H1 (cell line): ENCODE measurements around the gene TAP2. TPM values are rescaled to one million over a fixed set of nuclear protein-coding genes. Genes with fewer than 3 reads are reported as not detected.

Experiments
- CTCF ChIA-PET: fragments of 300-600 bp; sonication (Branson Sonifier 250); formaldehyde crosslinking; loops from one replicate; lab custom pipeline; 2021; ENCODE audit not compliant: partially characterized antibody; lab: Charles Lee
- POLR2A ChIA-PET: fragments of 300-600 bp; sonication (Branson Sonifier 250); formaldehyde crosslinking; loops from one replicate; lab custom pipeline; 2021; ENCODE audit warnings: inconsistent platforms; ENCODE audit not compliant: partially characterized antibody; lab: Charles Lee
- DNase-seq, 2 experiments: peaks; one replicate each; pipeline versions ENCODE4 v3.0.0 to v3.0.0-alpha.2; 2010 to 2022; ENCODE audit warnings: low spot score in 2 of 2, low read depth in 1 of 2, mixed read lengths in 1 of 2
- FAIRE-seq: peaks from 2 replicates; lab custom pipeline; 2011; peaks lifted over from hg19 to GRCh38; lab: Jason Lieb, UNC
- H2AFZ ChIP-seq: 2 replicates; pipeline ENCODE4 v1.8.1; 2012; ENCODE audit warnings: low read length, inconsistent platforms
- H2AK5ac ChIP-seq: 2 replicates; pipeline ENCODE4 v1.6.1; 2013; ENCODE audit warnings: low read depth, low read length
- H2BK120ac ChIP-seq: replicated peaks from 2 replicates; pipeline ENCODE3; 2013; ENCODE audit warnings: low read depth, low read length, inconsistent platforms
- H2BK12ac ChIP-seq: 2 replicates; pipeline ENCODE4 v1.6.1; 2013; ENCODE audit warnings: low read depth, low read length
- H2BK15ac ChIP-seq: 2 replicates; pipeline ENCODE4 v1.6.1; 2013; ENCODE audit warnings: low read length
- H2BK20ac ChIP-seq: 2 replicates; pipeline ENCODE4 v1.6.1; 2013; ENCODE audit warnings: low read length
- H2BK5ac ChIP-seq: 2 replicates; pipeline ENCODE4 v1.6.1; 2013; ENCODE audit warnings: low read depth, low read length
- H3K14ac ChIP-seq: 2 replicates; pipeline ENCODE4 v1.6.1; 2013; ENCODE audit warnings: inconsistent platforms; ENCODE audit not compliant: insufficient read length
- H3K18ac ChIP-seq: 2 replicates; pipeline ENCODE4 v1.6.1; 2013; ENCODE audit warnings: low read length; ENCODE audit errors: extremely low read depth
- H3K23ac ChIP-seq: 2 replicates; pipeline ENCODE4 v1.6.1; 2013; ENCODE audit warnings: inconsistent platforms; ENCODE audit not compliant: insufficient read length
- H3K23me2 ChIP-seq: 2 replicates; pipeline ENCODE4 v1.6.1; 2013; ENCODE audit warnings: low read depth, low read length
- H3K27ac ChIP-seq: 2 replicates; pipeline ENCODE4 v1.6.1; 2011; ENCODE audit warnings: low read depth, low read length, inconsistent platforms
- H3K27me3 ChIP-seq, 4 experiments: replicated peaks in 1 of 4; 1 replicate in 1 of 4; 2 replicates in 3 of 4; pipeline versions ENCODE4 v1.6.1 to v1.8.1; 2011 to 2013; ENCODE audit warnings: low read length in 3 of 4, mild to moderate bottlenecking in 3 of 4, inconsistent platforms in 2 of 4, mixed read lengths in 2 of 4, moderate library complexity in 1 of 4; ENCODE audit not compliant: control insufficient read depth in 3 of 4, insufficient read depth in 3 of 4; ENCODE audit errors: extremely low read depth in 1 of 4
- H3K36me3 ChIP-seq, 4 experiments: 2 replicates each; pipeline versions ENCODE4 v1.6.1 to v1.8.1; 2011 to 2013; ENCODE audit warnings: mild to moderate bottlenecking in 4 of 4, low read length in 3 of 4, moderate library complexity in 2 of 4, control low read depth in 1 of 4, inconsistent platforms in 1 of 4; ENCODE audit not compliant: insufficient read depth in 4 of 4, control insufficient read depth in 2 of 4
- H3K4ac ChIP-seq: replicated peaks from 2 replicates; pipeline ENCODE3; 2013; ENCODE audit warnings: low read length, low read depth, mixed read lengths, inconsistent platforms; ENCODE audit not compliant: insufficient read length
- H3K4me1 ChIP-seq, 4 experiments: replicated peaks in 1 of 4; 1 replicate in 1 of 4; 2 replicates in 3 of 4; pipeline versions ENCODE4 v1.6.1 to v1.8.1; 2011 to 2013; ENCODE audit warnings: low read length in 3 of 4, inconsistent platforms in 2 of 4, mixed read lengths in 1 of 4; ENCODE audit not compliant: insufficient read depth in 4 of 4, control insufficient read depth in 3 of 4
- H3K4me2 ChIP-seq, 2 experiments: 2 replicates each; pipeline versions ENCODE4 v1.6.1 to v1.8.1; 2011 to 2013; ENCODE audit warnings: low read depth in 2 of 2, low read length in 2 of 2, control low read depth in 1 of 2, inconsistent platforms in 1 of 2, mild to moderate bottlenecking in 1 of 2; ENCODE audit not compliant: insufficient read depth in 1 of 2
- H3K4me3 ChIP-seq, 4 experiments: fragments of 200-600, 300-600 bp in 1 of 4; sonication (generic), shearing (Covaris generic), sonication (Bioruptor Twin) in 1 of 4; 2 replicates each; pipeline versions ENCODE4 v1.5.1 to v1.8.1; 2011 to 2016; ENCODE audit warnings: low read length in 4 of 4, low read depth in 3 of 4, control low read depth in 2 of 4, inconsistent platforms in 2 of 4, mild to moderate bottlenecking in 2 of 4, mixed read lengths in 1 of 4, moderate library complexity in 1 of 4; ENCODE audit not compliant: insufficient read depth in 2 of 4; ENCODE audit errors: extremely low read depth in 1 of 4
- H3K56ac ChIP-seq: replicated peaks from 2 replicates; pipeline ENCODE3; 2013; ENCODE audit warnings: low read depth, mild to moderate bottlenecking, mixed read lengths, low read length, inconsistent platforms; ENCODE audit not compliant: insufficient read length
- H3K79me1 ChIP-seq: 2 replicates; pipeline ENCODE4 v1.6.1; 2013; ENCODE audit warnings: low read depth, low read length, control low read depth
- H3K79me2 ChIP-seq, 2 experiments: 2 replicates each; pipeline versions ENCODE4 v1.6.1 to v1.8.1; 2012 to 2013; ENCODE audit warnings: low read length in 2 of 2, mild to moderate bottlenecking in 2 of 2, inconsistent platforms in 1 of 2; ENCODE audit not compliant: insufficient read depth in 2 of 2, control insufficient read depth in 1 of 2
- H3K9ac ChIP-seq, 4 experiments: replicated peaks in 1 of 4; 1 replicate in 1 of 4; 2 replicates in 3 of 4; pipeline versions ENCODE4 v1.6.1 to v1.8.1; 2011 to 2013; ENCODE audit warnings: low read depth in 3 of 4, low read length in 3 of 4, control low read depth in 2 of 4, mild to moderate bottlenecking in 2 of 4, moderate library complexity in 2 of 4, inconsistent platforms in 1 of 4; ENCODE audit errors: extremely low read depth in 1 of 4
- H3K9me3 ChIP-seq, 2 experiments: 2 replicates each; pipeline versions ENCODE4 v1.6.1 to v1.8.1; 2012 to 2013; ENCODE audit warnings: mild to moderate bottlenecking in 2 of 2, moderate library complexity in 2 of 2, control low read depth in 1 of 2, inconsistent platforms in 1 of 2, low read depth in 1 of 2, low read length in 1 of 2, mixed read lengths in 1 of 2; ENCODE audit not compliant: insufficient read depth in 2 of 2
- H4K20me1 ChIP-seq, 2 experiments: replicated peaks in 1 of 2; 2 replicates each; pipeline versions ENCODE3 to v1.8.1; 2011 to 2013; ENCODE audit warnings: inconsistent platforms in 2 of 2, low read length in 2 of 2, mild to moderate bottlenecking in 1 of 2; ENCODE audit not compliant: insufficient read depth in 2 of 2, control insufficient read depth in 1 of 2
- H4K5ac ChIP-seq: 2 replicates; pipeline ENCODE4 v1.6.1; 2013; ENCODE audit warnings: low read length, low read depth, mixed read lengths, inconsistent platforms; ENCODE audit not compliant: insufficient read length
- H4K8ac ChIP-seq: 2 replicates; pipeline ENCODE4 v1.8.0; 2013; ENCODE audit warnings: mild to moderate bottlenecking, moderate library complexity, low read length, inconsistent platforms; ENCODE audit not compliant: insufficient read depth; ENCODE audit errors: extremely low read depth
- H4K91ac ChIP-seq: replicated peaks from 2 replicates; pipeline ENCODE3; 2013; ENCODE audit warnings: low read length, mixed read lengths, inconsistent platforms; ENCODE audit not compliant: insufficient read length
- ASH2L ChIP-seq: fragments of 200-600, 300-600 bp; sonication (generic); IDR thresholded peaks from one replicate; pipeline ENCODE4 v1.7.1; 2017; ENCODE audit warnings: low read length
- CHD1 ChIP-seq: IDR thresholded peaks from 2 replicates; pipeline ENCODE4 v1.6.1; 2012; ENCODE audit warnings: low read depth, low read length, improper control_type of control experiment
- CREB1 ChIP-seq: IDR thresholded peaks from 2 replicates; pipeline ENCODE4 v1.6.1; 2012; ENCODE audit warnings: inconsistent platforms
- CTBP2 ChIP-seq: IDR thresholded peaks from 2 replicates; pipeline ENCODE4 v1.7.0; 2011; ENCODE audit warnings: borderline replicate concordance, mild to moderate bottlenecking, moderate library complexity, mixed read lengths, low read length; ENCODE audit not compliant: insufficient read depth, insufficient read length
- FOSL1 ChIP-seq: IDR thresholded peaks from 2 replicates; pipeline ENCODE4 v1.6.1; 2011; ENCODE audit warnings: mild to moderate bottlenecking, low read depth, low read length, moderate library complexity; ENCODE audit not compliant: insufficient read depth
- JUND ChIP-seq: IDR thresholded peaks from 2 replicates; pipeline ENCODE4 v1.6.1; 2011; ENCODE audit warnings: mild to moderate bottlenecking, improper control_type of control experiment, low read length
- MAFK ChIP-seq: IDR thresholded peaks from 2 replicates; pipeline ENCODE4 v1.6.1; 2012; ENCODE audit warnings: low read depth, mild to moderate bottlenecking, improper control_type of control experiment, low read length
- POLR2AphosphoS5 ChIP-seq: IDR thresholded peaks from 2 replicates; pipeline ENCODE4 v1.6.1; 2011; ENCODE audit warnings: low read depth, low read length
- POU5F1 ChIP-seq: IDR thresholded peaks from 2 replicates; pipeline ENCODE4 v1.6.1; 2011; ENCODE audit warnings: low read depth, mild to moderate bottlenecking, low read length, moderate library complexity
- RAD21 ChIP-seq, 2 experiments: IDR thresholded peaks in 1 of 2; conservative IDR thresholded peaks in 1 of 2; 2 replicates each; pipeline ENCODE4 v1.6.1; 2011; ENCODE audit warnings: low read depth in 2 of 2, low read length in 2 of 2, improper control_type of control experiment in 1 of 2, inconsistent platforms in 1 of 2, mild to moderate bottlenecking in 1 of 2, moderate library complexity in 1 of 2
- RFX5 ChIP-seq: IDR thresholded peaks from 2 replicates; pipeline ENCODE4 v1.6.1; 2011; ENCODE audit warnings: low read depth, low read length, improper control_type of control experiment, borderline replicate concordance
- RXRA ChIP-seq: IDR thresholded peaks from 2 replicates; pipeline ENCODE4 v1.6.1; 2011; ENCODE audit warnings: low read depth, mild to moderate bottlenecking, low read length, moderate library complexity; ENCODE audit not compliant: insufficient read depth
- SP1 ChIP-seq: IDR thresholded peaks from 2 replicates; pipeline ENCODE4 v1.6.1; 2011; ENCODE audit warnings: low read depth, low read length
- SRF ChIP-seq: IDR thresholded peaks from 2 replicates; pipeline ENCODE4 v1.6.1; 2011; ENCODE audit warnings: mild to moderate bottlenecking, low read depth, low read length, moderate library complexity
- YY1 ChIP-seq: IDR thresholded peaks from 2 replicates; pipeline ENCODE4 v1.6.1; 2011; ENCODE audit warnings: low read depth, mild to moderate bottlenecking, low read length
- WGBS, 2 experiments: shearing (Covaris generic) in 1 of 2; methylation state at CpG; one replicate each; pipeline versions ENCODE4 v1.1.6 to v1.1.7; 2013 to 2015; ENCODE audit warnings: low lambda C conversion rate in 2 of 2, mixed read lengths in 2 of 2, inconsistent platforms in 1 of 2, low coverage in 1 of 2, missing lambda C conversion rate in 1 of 2; ENCODE audit not compliant: insufficient replicate concordance in 2 of 2, insufficient coverage in 1 of 2, insufficient read length in 1 of 2; ENCODE audit errors: extremely low coverage in 1 of 2, missing lambda C conversion rate in 1 of 2; 5-methylcytosine and 5-hydroxymethylcytosine counted together
- polyA plus RNA-seq, 7 experiments: library from polyadenylated mRNA; depleted of rRNA in 3 of 7; stranded (reverse) in 5 of 7; unstranded in 2 of 7; fragments of >200 nt in 5 of 7; fragments of 200-250 nt in 2 of 7; gene quantifications; 1 replicate in 5 of 7; 2 replicates in 1 of 7; 4 replicates in 1 of 7; pipeline versions ENCODE4 v1.2.1 to v1.2.3, GENCODE V29; 2011 to 2013; ENCODE audit warnings: missing spikeins in 2 of 7, mixed read lengths in 2 of 7
- total RNA-seq: library from RNA; stranded (reverse); fragmentation: NEBNext Ultra II Directional; extraction: Animal tissue kit (Norgen Biotek cat#: 25700); gene quantifications from 2 replicates; pipeline ENCODE4 v1.2.1, GENCODE V29; 2021

The TAP2 gene
- total and polyA plus RNA-seq, 2 of the 8 experiments (the other 6 are each of a cell fraction or from before 2014, with no cell fraction given): 11.3 to 27.2 TPM

GRCh38 chr6:32816746-32817204, 21.8 kb downstream of the TAP2 start, which contains the start of gene HLA-DOB:
Gene HLA-DOB, minus strand, starts transcription at chr6:32817002. Its CDS starts 51 bp downstream, at chr6:32816951.
- Histone ChIP-seq H2AK5ac (no peak within 1 kb of the TSS), H4K8ac (no peak within 1 kb of the TSS), H3K27ac (no peak within 1 kb of the TSS), H3K36me3 (no peaks in the 10 kb centered on the region), H3K23me2 (no peaks in the 10 kb centered on the region), H4K20me1 (no peaks in the 10 kb centered on the region), H3K18ac (no peak within 1 kb of the TSS), H3K79me1 (no peaks in the 10 kb centered on the region), H3K27me3 (no peaks in the 10 kb centered on the region; a peak in 1 of 7 replicates), H2BK20ac (no peak within 1 kb of the TSS), H3K4me1 (no peaks in the 10 kb centered on the region), H4K91ac (no peak within 1 kb of the TSS), H4K5ac (no peak within 1 kb of the TSS), H3K4me2 (no peak within 1 kb of the TSS), H3K23ac (no peak within 1 kb of the TSS), H3K4me3 (no peak within 1 kb of the TSS), H2BK12ac (no peak within 1 kb of the TSS), H3K56ac (no peak within 1 kb of the TSS), H3K9me3 (no peaks in the 10 kb centered on the region), H3K4ac (no peak within 1 kb of the TSS), H2AFZ (peak within 1 kb of the TSS; percentile 63; the same call in 1 of the 2 replicates), H3K14ac (no peak within 1 kb of the TSS), H2BK15ac (no peak within 1 kb of the TSS), H3K9ac (no peak within 1 kb of the TSS; a peak in 1 of 7 replicates), H2BK5ac (no peak within 1 kb of the TSS), H2BK120ac (no peak within 1 kb of the TSS), H3K79me2 (no peaks in the 10 kb centered on the region)
- CTCF ChIA-PET: interaction anchor here (0.6 kb wide), 1 partner anchor 19 kb away, joined by 3 read pairs; no protein-coding TSS in a partner anchor
- WGBS, 2 experiments: 66% methylated on average over 3 of the region's 3 CpGs; no CpG with 5 or more reads in 1 of the 2 experiments
- DNase-seq (no peak), FAIRE-seq (no peak)
- POLR2A ChIA-PET: no interaction called here
- TF ChIP-seq YY1 (no peak), RXRA (no peak), SP1 (no peak), FOSL1 (no peak), JUND (no peak), RAD21 (IDR thresholded peaks at IDR 0.05 in 1 of 2, conservative IDR thresholded peaks at IDR 0.05 in 1 of 2; ENCODE audit: low read depth in 2 of 2, low read length in 2 of 2) (no peak), MAFK (no peak), CHD1 (no peak), POLR2AphosphoS5 (no peak), CTBP2 (no peak), POU5F1 (no peak), SRF (no peak), RFX5 (peak; percentile 95), ASH2L (no peak), CREB1 (peak; percentile 71; the same call in 1 of the 2 replicates)
